DMS79 treated with DMSO at 0.1 percent for 48 hours (cell line): ENCODE measurements around the gene SLC66A3.
"Not testable (repeated sequence)": the region's sequence is repeated elsewhere in the genome, so short reads cannot be mapped to it uniquely, and the experiment has no call there.

Experiments used
- DNase-seq: peaks from one replicate; lab custom pipeline; 2025; lab: John Stamatoyannopoulos, UW

Gene SLC66A3

DNA sequence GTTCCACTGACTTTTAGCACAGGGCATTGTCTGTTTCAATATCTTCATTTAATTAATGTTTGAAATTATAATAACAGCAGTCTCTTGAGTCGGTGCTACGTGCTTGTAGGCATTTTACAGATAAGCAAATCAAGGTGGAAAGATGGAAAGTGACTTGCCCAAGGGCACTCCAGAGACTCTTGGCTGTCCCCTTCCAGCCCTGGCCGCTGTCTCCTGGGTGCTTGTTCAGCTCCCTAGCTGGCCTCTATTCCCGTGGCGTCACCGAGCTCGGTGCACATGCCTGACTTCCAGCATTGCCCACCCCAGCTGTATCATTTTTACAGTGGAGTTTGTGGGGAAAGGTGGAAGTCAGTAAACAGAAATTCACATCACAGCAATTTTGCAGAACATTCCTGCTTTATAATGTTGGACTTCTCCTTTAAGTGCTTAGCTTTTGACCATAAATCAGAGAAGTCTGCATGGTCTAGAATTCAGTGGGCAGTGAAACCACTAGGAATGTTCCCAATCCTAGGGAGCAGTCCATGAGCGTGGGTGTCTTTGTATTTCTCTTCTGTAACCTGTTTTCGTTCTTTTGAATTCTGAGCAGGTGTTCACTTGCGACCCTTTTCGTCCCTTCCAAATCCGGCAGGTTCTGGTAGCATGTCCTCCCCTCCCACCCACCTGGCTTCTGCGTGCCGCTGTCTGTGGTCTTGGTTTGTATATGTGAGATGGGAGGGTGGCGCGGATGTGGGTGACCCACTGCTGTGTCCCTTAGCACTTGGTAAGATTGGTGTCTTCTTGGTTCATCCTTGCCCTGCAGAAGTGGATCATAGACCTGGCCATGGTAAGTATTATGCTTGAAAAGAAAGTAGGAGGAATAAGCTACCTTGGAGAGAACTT, 8.4 kb downstream of the SLC66A3 start:
- no peak for DNase-seq

DNA sequence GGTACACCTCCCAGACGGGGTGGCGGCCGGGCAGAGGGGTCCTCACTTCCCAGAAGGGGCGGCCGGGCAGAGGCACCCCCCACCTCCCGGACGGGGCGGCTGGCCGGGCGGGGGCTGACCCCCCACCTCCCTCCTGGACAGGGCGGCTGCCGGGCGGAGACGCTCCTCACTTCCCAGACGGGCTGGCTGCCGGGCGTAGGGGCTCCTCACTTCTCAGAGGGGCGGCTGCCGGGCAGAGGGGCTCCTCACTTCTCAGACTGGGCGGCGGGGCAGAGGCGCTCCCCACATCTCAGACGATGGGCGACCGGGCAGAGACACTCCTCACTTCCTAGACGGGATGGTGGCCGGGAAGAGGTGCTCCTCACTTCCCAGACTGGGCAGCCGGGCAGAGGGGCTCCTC, 9.8 kb downstream of the SLC66A3 start:
- not testable (repeated sequence) for DNase-seq

DNA sequence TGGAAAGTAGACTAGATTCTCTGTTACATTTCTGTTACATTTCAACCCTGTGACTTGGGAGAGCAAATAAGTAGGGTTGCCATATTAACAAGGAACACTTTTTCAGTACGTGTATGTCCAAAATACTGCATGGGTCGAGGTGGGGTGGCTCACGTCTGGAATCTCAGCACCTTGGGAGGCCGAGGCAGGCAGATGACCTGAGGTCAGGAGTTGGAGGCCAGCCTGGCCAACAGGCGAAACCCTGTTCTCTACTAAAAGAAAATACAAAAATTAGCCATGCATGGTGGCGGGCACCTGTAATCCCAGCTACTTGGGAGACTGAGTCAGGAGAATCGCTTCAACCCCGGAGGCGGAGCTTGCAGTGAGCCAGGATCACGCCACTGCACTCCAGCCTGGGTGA, 11.2 kb downstream of the SLC66A3 start:
- no peak for DNase-seq

DNA sequence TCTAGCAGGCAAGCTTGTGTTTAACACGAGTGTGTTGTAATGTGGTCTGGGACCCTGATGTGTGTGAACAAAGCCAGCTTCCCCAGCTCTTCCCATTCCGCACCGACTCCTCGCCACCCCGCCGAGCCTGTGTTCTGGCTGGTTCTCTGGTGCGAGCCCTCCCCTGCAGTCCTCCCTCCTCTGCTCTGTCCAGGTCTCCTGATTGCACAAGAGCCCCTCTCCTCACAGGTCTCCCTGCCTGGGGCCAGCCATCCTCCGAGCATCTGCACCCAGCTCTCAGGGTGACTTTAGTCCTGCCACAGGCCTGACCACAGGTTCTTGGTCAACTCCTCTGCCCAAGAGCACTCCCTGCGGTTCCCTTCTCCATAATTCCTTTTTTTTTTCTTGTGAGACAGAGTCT, 13.2 kb downstream of the SLC66A3 start:
- DNase-seq = no peak

DNA sequence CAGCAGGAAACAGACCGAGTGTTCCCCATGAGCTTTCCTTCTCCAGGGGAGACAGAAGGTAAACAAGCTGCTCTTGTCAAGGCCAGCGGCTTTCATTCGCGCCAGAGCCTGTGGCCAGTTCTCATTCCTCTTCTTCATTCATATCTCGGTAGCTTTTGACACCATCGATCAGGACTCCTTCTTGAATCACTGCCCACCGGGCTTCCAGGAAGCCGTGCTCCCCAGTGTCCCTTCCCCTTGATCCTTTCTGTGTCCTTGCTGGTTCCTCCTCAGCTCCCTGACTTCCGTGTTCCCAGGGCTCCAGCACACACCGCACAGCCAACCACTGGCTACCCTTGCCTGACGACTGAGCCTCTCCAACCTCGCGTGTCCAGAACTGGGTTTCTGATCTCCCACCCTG, 14.1 kb downstream of the SLC66A3 start:
- no peak for DNase-seq

DNA sequence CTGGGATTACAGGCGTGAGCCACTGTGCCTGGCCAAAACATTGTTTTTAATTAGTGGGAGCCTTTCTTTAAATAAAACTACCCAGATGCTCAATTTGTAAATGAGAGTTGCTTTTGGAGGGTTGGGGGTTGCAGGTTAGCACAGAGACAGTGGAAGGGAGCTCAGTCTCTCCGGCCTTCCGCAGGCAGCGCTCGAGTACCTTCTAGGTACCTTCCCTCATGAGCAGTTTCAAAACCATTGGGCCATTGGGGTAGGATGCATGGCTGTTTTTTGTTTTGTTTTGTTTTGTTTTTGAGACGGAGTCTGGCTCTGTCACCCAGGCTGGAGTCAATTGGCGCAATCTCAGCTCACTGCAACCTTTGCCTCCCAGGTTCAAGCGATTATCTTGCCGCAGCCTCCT, 19.0 kb downstream of the SLC66A3 start:
- no peak for DNase-seq

DNA sequence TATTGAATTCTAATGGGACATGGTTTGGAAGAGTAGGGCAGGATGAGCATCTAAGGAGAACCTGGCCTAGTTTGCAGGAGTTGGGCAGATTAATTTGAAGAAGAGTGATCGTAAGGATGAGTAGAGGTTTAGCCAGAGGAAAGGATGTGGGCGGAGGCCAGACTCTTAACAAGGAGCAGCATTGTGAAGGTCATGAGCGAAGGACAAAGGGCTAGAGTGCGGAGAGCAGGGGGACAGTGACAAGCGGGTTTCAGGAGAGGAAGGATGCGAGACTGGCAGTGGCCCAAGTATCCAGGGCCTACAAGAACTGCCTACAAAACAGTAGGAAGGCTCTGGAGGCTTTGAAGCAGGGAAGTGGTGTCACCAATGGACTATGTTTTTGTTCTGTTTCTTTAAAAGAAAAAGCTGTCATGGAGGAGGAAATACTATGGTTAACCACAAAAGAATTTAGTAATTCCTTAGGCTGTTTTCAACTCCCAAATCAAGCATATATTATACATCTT, 20.1 kb downstream of the SLC66A3 start:
- no peak for DNase-seq

DNA sequence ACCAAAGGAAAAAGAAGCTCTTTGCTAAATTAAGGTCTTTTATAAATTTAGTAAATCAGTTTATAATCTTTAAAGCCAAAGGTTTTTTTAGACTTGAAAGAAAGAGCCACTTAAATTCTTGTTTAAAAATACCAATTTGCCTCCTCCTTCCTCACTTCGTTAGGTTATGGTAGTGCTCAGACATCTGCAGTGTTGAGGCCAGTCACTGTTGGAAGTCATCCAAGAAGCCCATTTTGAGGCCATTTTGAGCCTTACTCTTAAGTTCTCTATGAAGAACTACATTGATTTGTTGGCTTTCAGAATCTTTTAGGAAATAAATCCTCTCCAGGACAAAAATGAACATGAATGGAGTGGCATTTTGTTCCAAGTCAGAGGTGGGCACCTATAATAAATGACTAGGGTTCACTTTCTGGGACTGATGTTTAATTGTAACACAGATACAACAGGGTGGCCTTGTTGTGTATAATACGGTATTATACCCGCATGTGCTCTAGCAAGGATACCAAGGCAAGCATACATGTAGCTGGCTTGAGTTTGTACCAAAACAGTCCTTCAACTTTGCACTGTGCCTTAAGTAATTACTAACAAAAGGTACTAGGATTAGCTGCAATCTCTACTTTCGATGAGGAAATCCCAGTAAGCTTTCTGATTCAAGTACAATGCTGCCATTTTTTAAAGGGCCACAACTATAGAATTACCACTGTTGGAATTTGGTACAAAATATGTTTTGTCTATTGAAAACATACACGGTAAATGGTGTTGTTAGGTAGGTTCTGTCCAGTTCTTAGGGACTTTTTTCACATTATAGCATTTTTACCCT, 22.8 kb downstream of the SLC66A3 start:
- DNase-seq = peak; percentile 80

DNA sequence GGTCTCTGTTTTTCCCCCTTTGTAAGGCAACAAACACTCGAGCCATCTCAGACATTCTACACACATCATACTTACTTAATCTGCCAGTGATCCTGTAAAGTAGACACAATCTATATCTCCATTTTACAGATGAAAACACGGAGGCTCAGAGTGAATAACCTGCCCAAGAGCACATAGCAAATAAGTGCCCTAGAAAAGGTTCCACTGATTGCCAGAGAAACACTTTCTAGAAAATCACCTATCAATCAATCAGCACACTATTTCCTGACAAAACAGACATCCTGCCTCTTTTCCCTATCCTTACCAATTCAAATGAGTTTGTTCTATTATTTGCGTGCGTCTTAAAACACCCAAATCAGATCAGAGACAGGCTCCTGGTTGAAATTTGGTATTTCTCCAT, 23.9 kb downstream of the SLC66A3 start:
- no peak for DNase-seq

DNA sequence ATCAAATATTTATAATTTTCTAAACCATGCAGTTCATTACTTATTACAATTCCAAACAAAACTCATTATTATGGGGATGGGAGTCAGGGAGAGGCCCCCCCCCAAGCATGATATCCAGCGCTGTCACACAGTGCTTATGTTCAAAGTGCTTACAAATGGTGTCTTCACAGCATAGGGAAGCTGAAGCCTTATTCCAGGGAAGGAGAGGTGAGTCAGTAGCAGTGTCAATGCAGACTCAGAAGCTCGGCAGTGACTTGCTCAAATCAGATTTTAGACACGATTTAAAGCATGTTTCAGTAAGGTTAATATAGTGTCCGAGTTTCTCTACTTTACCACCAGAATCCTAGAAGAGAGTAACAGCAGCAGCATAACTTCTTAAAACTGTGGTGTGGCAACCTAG, 24.6 kb downstream of the SLC66A3 start:
- DNase-seq = no peak

DNA sequence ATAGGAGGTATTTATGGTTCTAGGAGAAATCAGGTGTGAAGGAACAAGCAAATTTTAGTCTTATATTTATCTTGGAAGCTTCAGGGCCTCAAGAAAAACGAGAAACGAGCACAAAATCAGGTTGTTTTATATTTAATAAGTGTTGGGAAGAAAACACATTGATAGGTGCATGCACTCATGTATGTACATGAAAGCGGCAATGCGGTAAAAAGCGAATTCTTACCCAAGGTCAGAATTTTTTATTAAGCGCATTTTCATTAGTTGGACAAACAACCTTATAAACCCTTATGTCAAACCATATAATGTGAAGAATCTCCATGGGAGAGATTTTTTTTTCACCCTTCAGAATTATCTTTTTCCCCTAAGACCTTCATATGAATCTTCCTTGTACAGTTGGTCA, 25.4 kb downstream of the SLC66A3 start:
- DNase-seq = no peak

DNA sequence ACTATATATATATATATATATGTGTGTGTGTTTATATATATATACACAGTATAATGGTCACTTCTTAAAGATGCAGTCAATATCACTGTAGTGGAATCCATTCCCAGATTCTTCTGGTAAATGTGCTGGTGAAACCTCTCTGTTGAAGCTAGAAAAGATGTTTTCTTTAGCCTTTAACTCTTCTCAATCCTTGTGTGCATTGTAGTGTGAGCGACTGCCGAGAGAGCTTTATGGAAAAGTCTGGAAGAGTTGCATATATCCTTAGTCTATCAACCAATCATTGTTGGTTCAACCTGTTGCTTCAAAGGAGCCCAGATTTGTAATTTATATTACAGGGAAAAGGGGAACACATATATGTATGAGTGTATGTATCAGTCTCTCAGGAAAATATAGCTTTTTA, 27.7 kb downstream of the SLC66A3 start:
- no peak for DNase-seq

DNA sequence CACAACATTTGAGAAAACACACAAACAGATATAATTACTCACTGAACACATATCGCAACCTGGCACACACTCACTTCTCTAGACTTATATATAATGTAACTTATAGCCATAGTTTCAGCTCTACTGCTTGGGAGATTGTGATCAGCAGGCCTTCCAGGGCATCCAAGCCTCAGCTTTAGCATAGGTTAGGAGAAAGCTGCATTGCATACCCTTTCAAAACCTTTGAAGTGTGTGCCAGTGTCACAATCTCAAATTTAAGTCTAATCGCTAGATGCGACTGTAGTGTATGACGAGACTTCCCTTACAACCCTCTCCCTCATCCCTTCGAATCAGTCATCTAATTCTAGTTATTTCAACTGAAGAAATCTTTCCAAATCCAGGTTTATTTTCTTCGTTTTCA, 30.9 kb downstream of the SLC66A3 start:
- no peak for DNase-seq

DNA sequence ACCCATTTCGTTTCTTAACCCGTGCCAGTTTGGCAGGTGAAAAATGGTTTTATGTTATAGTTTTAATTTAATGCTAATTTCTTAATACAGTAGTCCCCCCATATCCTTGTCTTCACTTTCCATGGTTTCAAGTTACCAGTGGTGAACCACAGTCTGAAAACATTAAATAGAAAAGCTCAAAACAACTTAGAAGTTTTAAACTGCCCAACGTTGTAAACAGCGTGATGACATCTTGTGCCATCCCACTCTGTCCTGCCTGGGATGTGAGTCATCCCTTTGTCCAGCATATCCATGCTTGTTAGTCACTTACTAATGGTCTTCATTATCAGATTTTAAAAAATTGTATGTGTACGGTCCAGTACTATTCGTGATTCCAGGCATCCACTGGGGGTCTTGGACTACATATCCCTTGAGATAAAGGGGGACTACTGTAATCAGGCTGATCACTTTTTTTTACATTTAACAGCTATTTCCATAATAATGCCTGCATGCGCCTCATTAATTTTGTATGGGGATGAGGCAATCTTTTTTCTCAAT, 31.9 kb downstream of the SLC66A3 start:
- no peak for DNase-seq

DNA sequence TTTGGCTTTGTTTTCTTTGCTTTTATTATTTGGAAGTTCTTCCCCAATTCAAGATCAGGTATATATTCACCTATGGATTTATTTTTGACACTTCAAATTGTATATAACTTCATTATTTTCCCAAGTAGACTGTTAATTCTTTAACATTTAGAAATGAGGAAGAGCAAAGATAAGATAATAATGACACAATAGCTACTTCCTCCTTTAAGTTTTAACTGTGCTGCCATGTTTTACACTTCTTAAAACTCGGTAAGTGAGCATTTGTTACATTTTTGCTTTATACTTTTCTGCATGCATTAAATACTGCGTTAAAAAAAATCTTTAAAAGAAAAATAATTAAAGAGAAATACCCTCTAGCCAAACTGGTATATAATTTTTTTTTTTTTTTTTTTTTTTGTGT, 32.5 kb downstream of the SLC66A3 start:
- no peak for DNase-seq

DNA sequence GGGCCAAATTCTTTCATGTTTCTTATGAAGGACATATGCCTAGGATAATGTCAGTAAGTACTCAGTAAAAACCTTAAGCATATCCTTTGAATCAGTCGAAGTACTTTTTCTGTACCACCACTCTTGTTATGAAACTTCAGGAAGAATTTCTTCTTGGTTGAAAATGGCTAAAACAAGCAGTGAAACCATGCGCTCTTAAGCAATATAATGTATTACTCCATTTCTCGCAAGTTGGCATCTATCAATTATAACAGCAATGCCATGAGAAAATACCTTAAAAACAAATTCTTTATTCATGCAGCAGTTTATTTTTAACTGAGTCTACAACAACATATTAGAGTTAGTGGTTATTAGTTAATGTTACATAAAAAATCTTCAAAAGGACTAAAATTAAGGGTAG, 41.0 kb downstream of the SLC66A3 start:
- DNase-seq = no peak

DNA sequence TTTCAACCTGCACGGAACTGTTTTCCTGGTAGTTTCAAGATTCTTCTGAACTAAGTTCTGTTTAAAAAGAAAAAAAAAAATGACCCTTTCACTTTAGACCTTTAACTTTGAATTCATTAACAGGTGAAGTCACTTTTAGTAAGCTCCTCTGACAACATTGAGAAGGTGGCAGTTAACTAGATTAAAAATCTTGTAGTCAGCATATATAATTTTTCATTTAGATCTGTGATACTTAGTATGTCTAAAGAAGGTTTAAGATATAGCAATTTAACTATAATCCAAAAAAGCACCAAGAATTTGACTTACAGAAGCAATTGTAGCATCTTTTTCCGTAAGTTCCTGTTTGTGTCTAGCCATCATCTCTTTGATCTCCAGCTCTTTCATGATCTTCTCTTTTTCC, 45.4 kb downstream of the SLC66A3 start:
- DNase-seq = no peak

DNA sequence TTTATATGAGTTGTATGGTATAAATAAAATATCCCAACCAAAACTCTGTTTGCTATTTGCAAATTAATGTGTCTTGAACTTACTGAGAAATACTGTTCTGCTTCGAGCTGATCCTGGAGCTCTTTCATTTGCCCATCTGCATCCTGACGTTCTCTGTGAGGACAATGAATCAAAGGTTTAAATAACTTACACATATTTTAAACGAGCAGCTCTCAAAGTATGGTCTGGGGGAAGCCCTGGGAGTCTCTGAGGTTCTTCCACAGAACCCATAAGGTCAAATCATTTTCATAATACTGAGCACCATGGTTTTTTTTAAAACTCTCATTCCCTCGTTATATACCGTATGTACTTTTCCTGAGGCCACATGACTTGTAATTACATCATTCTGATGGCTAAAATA, 46.7 kb downstream of the SLC66A3 start:
- DNase-seq = no peak

DNA sequence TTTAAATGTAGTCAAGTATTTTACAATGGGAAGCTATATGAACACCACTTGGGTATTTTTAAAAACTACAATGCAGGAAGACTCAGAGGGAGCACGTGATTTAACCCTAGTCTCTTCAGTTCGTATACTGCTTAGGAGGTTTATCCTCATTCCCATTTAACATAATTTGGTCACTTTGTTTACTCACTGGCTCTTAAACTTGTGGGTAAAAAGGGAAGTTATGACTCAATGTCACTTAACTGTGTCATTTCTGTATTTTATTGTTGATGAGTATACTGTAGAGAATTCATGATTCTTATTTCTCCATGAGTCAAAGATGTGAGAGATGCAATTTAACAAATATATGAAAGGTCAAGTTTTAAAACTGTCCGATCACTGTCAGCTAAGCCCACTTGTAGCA, 48.2 kb downstream of the SLC66A3 start:
- DNase-seq = no peak

DNA sequence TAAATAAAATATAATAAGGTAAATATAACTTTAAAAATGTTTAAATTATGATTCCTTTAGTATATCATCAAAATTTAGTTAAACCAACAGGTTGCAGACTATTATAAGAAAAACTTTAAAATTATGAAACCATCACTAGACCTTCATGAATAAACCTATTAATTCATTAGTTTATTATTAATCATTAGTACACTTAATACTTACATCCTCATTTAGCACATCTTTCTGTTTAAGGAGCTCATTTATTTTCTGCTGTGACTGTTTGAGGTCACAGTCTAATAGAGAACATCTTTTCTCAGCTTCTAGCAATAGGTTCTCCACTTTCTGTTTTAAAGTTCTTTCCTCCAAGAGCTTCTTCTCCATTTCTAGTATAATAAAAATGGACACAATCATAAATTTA, 52.8 kb downstream of the SLC66A3 start:
- no peak for DNase-seq

DNA sequence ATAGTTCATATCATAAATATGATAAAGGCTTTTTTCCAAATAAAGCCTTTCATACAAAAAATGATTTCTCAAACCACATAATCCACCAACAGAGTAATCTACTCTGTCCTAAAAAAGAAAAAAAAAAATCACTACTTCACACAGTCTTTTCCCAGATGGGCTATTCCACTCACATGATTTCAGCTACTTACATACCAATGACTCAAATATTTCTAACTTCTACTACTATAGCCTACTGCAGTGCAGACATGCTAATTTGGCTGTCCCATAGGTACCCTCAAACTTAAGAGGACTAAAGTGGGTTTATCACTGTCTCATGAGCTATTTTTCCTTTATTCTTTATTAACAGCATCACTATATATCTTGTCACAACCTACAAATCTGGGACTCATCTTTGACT, 57.4 kb downstream of the SLC66A3 start:
- no peak for DNase-seq

DNA sequence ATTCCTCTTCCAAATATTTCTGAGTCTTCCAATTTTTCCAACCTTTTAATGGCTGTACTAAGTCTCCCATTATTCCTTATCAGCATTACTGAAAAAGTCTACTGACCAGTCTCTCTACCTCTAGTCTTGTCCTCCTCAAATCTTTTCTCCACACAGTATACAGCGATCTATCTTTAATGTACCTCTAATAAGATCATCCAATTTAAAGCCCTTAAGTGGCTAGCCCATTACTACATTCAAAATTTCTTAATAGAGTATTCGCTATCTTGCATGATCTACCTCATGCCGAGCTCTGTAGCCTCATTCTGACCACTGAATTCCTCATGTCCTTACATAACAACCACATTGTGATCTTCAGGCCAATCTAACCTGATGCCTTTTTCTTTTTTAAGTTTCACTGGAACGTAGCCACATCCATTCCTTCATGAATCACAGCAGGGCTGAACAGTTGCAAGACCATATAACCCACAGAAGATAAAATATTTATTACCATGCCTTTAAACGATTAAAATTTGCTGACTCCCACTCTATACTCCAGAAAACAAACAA, 57.9 kb downstream of the SLC66A3 start:
- DNase-seq = no peak

DNA sequence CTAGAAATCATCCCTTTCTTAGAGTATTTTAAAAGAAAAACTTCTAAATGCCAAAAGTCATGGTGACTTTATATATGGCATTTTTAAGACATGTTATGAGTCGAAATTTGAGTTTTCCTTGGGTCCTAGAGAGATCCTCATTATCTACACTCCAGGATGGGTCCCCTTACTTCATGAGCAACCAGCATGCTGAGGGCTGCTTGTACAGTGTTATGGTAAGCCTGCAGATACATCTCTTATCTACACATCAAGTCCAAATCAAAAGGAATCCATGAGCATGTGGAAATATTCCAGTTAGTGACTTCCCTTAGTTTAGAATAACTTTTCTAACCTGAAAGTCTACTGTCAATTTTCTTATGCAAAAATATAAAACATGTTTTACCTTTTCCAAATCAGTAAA, 58.7 kb downstream of the SLC66A3 start:
- DNase-seq = no peak
